WTC11 (cell line): Measurements from ENCODE around the gene ACAD9.

Experiments
- ATF2 ChIP-seq: sonication (generic); formaldehyde crosslinking; IDR thresholded peaks from 2 replicates; pipeline ENCODE4 v1.8.1; 2022; ENCODE audit warnings: low read depth, missing genetic modification reagents, borderline replicate concordance
- CBFB ChIP-seq: sonication (generic); formaldehyde crosslinking; IDR thresholded peaks from 2 replicates; pipeline ENCODE4 v1.8.1; 2022; ENCODE audit warnings: mild to moderate bottlenecking, low read depth, missing genetic modification reagents
- CTCF ChIP-seq: fragments of 200-600 bp; IDR thresholded peaks from 2 replicates; pipeline ENCODE4 v1.8.0; 2022; ENCODE audit warnings: antibody characterized with exemption
- ESRRA ChIP-seq: sonication (generic); formaldehyde crosslinking; IDR thresholded peaks from 2 replicates; pipeline ENCODE4 v1.8.1; 2022; ENCODE audit warnings: mild to moderate bottlenecking, missing genetic modification reagents, borderline replicate concordance
- IRF2 ChIP-seq: sonication (generic); formaldehyde crosslinking; IDR thresholded peaks from 2 replicates; pipeline ENCODE4 v1.8.0; 2022; ENCODE audit warnings: low read depth, missing genetic modification reagents, borderline replicate concordance
- NR3C1 ChIP-seq: sonication (generic); formaldehyde crosslinking; conservative IDR thresholded peaks from 2 replicates; pipeline ENCODE4 v1.8.1; 2023; ENCODE audit warnings: low read depth, mild to moderate bottlenecking, missing genetic modification reagents
- RORB ChIP-seq: fragments of 250-450 bp; sonication (Bioruptor Pico); IDR thresholded peaks from 2 replicates; pipeline ENCODE4 v1.9.0; 2021; ENCODE audit warnings: mild to moderate bottlenecking
- ZBTB43 ChIP-seq: sonication (generic); formaldehyde crosslinking; IDR thresholded peaks from 2 replicates; pipeline ENCODE4 v1.8.1; 2023; ENCODE audit warnings: mild to moderate bottlenecking, missing genetic modification reagents
- ZNF263 ChIP-seq: sonication (generic); formaldehyde crosslinking; IDR thresholded peaks from 2 replicates; pipeline ENCODE4 v1.8.1; 2022; ENCODE audit warnings: low read depth, mild to moderate bottlenecking, moderate library complexity, missing genetic modification reagents
- ZNF317 ChIP-seq: sonication (generic); formaldehyde crosslinking; IDR thresholded peaks from 2 replicates; pipeline ENCODE4 v1.8.1; 2023; ENCODE audit warnings: low read depth, mild to moderate bottlenecking, moderate library complexity, missing genetic modification reagents, borderline replicate concordance
- TF ChIP-seq, protein P1 (sequence below): fragments of 250-450 bp; sonication (Bioruptor Pico); IDR thresholded peaks from 2 replicates; pipeline ENCODE4 v1.9.0; 2021; ENCODE audit warnings: mild to moderate bottlenecking
- TF ChIP-seq, protein P2 (sequence below): sonication (generic); formaldehyde crosslinking; IDR thresholded peaks from 2 replicates; pipeline ENCODE4 v1.8.0; 2022; ENCODE audit warnings: mild to moderate bottlenecking, missing genetic modification reagents

- TF ChIP-seq CTCF (no peak), CBFB (CRISPR knock-in tag) (no peak), NR3C1 (CRISPR knock-in tag) (no peak), IRF2 (no peak), ZBTB43 (no peak), ESRRA (CRISPR knock-in tag) (no peak), ZNF263 (no peak), ATF2 (CRISPR knock-in tag) (no peak), RORB (CRISPR knock-in tag) (no peak), ZNF317 (CRISPR knock-in tag) (no peak)
- TF ChIP-seq, protein P1, sequence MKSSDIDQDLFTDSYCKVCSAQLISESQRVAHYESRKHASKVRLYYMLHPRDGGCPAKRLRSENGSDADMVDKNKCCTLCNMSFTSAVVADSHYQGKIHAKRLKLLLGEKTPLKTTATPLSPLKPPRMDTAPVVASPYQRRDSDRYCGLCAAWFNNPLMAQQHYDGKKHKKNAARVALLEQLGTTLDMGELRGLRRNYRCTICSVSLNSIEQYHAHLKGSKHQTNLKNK = no peak
- TF ChIP-seq, protein P2, sequence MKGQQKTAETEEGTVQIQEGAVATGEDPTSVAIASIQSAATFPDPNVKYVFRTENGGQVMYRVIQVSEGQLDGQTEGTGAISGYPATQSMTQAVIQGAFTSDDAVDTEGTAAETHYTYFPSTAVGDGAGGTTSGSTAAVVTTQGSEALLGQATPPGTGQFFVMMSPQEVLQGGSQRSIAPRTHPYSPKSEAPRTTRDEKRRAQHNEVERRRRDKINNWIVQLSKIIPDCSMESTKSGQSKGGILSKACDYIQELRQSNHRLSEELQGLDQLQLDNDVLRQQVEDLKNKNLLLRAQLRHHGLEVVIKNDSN (CRISPR knock-in tag) = no peak
Observed at GRCh38 chr3:128878011-128878457, 1.4 kb upstream of the ACAD9 start.
